Dedifferentiated amniotic fluid mesenchymal stem cell (primary cell): ENCODE results near the gene FGF2.
"Not testable (repeated sequence)": the region's sequence is repeated elsewhere in the genome, so short reads cannot be mapped to it uniquely, and the experiment has no call there.

Experiments used
- DNase-seq: peaks from one replicate; pipeline ENCODE4 v3.0.0-alpha.2; 2016; ENCODE audit errors: extremely low spot score

Gene FGF2

DNA sequence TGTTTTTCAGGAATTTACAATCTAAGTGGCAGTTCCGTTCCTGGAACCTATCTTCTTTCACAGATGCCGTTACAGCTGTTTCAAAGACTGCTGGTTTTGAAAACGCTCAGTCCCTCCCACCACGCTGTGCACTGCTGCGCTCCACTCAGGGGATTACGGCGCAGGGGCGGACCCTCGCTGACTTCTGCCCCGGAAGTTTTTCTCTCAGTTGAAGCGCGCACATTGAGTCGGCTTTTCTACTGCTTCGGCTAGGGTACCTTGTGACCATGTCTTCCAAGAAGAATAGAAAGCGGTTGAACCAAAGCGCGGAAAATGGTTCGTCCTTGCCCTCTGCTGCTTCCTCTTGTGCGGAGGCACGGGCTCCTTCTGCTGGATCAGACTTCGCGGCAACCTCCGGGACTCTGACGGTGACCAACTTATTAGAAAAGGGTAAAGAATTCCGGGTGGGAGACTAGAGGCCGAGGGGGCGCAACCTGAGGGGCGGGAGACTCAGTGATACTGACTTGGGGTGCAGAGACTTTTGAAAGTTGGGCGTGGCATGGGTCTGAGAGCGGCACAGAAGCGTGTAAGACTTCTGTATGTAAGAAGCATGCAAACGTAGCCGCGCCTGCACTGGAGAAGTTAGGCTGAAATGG lies 96.4 kb downstream of the FGF2 start:
- DNase-seq, result peak; percentile 67

DNA sequence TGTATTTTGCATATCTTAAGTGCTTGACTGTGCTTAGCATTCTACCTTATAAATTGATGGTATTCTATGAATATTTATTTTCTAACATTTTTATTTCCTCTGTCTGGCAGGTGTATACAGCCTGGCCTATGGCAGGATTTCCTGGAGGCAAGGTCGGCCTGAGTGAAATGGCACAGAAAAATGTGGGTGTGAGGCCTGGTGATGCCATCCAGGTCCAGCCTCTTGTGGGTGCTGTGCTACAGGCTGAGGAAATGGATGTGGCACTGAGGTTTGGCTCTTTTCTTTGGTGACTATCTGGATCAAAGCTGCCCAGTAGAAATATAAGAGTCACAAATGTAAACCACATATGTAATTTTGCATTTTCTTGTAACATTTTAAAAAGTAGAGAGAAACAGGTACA lies 102.3 kb downstream of the FGF2 start:
- DNase-seq, result no peak

- DNase-seq, result peak; percentile 47
These were observed 104.2 kb downstream of the FGF2 start for GRCh38 chr4:122930862-122931261.

DNA sequence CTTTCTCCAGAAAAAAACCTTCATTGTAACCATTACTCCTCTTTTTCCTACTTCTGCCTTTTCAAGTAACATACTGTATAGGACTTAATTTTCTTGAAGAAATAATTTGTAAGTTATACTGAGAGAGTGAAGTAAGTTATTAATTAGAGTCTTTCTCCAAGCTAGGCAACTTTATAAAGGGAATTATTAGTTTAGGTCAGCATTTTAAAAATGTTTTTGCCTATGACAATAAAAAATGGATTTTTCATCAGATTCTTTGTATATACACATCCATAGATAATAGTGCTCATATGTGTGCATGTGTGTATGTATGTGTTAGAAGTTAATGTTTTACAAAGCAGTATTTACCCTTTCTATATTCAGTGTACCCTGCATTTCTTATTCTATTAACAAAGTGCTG lies 106.1 kb downstream of the FGF2 start:
- no peak for DNase-seq

DNA sequence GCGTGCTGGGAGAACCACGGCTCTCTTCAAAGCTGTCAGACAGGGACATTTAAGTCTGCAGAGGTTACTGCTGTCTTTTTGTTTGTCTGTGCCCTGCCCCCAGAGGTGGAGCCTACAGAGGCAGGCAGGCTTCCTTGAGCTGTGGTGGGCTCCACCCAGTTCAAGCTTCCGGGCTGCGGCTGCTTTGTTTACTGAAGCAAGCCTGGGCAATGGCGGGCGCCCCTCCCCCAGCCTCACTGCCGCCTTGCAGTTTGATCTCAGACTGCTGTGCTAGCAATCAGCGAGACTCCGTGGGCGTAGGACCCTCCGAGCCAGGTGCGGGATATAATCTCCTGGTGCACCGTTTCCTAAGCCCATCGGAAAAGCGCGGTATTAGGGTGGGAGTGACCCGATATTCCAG lies 118.5 kb downstream of the FGF2 start:
- DNase-seq, result not testable (repeated sequence)

DNA sequence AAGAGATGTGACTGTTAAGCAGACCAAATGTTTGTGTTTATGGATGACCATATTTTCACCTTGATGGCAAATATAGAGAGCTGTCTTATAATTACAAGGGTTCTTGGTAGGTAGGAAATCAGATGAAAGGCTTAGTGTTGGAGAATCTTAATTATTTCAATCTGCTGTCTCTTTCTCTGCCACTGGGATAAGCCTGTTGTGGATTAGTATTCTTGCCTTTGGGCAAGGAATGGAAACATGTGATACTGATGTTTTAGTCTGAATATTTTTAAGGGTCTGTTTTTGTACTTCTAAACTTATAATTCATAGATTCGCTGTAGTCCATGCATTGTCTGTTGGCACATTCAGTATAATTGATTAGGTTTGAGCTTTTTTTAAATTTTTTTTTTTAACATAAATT lies 119.5 kb downstream of the FGF2 start:
- DNase-seq, result no peak
